Hematopoietic multipotent progenitor cell treated with erythropoietin and hydrocortisone succinate and interleukin-3 and kit ligand, for 8 days (in vitro differentiated cells): ENCODE measurements around the gene HES1.
A peak's percentile ranks its signal among the peaks of the same experiment; 100 is the strongest.
"Not testable (repeated sequence)": the region's sequence is repeated elsewhere in the genome, so short reads cannot be mapped to it uniquely, and the experiment has no call there.

Experiments used
- DNase-seq: peaks from one replicate; pipeline ENCODE4 v3.0.0-alpha.2; 2015

Gene HES1, protein sequence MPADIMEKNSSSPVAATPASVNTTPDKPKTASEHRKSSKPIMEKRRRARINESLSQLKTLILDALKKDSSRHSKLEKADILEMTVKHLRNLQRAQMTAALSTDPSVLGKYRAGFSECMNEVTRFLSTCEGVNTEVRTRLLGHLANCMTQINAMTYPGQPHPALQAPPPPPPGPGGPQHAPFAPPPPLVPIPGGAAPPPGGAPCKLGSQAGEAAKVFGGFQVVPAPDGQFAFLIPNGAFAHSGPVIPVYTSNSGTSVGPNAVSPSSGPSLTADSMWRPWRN

DNA sequence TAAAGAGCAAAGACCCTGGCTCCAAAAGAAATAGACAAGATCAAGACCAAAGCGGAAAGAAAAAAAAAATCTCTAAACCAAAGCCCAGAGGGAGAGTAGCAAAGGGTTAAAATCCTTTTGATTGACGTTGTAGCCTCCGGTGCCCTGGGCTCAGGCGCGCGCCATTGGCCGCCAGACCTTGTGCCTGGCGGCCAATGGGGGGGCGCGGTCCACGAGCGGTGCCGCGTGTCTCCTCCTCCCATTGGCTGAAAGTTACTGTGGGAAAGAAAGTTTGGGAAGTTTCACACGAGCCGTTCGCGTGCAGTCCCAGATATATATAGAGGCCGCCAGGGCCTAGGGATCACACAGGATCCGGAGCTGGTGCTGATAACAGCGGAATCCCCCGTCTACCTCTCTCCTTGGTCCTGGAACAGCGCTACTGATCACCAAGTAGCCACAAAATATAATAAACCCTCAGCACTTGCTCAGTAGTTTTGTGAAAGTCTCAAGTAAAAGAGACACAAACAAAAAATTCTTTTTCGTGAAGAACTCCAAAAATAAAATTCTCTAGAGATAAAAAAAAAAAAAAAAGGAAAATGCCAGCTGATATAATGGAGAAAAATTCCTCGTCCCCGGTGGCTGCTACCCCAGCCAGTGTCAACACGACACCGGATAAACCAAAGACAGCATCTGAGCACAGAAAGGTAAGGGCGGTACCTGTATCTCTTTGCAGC lies at the start of gene HES1:
TSS of gene HES1 (plus strand) at position 343 of the 713 bp plus-strand sequence. CDS start at position 576, 233 bp downstream.
- DNase-seq = peak; percentile 91

DNA sequence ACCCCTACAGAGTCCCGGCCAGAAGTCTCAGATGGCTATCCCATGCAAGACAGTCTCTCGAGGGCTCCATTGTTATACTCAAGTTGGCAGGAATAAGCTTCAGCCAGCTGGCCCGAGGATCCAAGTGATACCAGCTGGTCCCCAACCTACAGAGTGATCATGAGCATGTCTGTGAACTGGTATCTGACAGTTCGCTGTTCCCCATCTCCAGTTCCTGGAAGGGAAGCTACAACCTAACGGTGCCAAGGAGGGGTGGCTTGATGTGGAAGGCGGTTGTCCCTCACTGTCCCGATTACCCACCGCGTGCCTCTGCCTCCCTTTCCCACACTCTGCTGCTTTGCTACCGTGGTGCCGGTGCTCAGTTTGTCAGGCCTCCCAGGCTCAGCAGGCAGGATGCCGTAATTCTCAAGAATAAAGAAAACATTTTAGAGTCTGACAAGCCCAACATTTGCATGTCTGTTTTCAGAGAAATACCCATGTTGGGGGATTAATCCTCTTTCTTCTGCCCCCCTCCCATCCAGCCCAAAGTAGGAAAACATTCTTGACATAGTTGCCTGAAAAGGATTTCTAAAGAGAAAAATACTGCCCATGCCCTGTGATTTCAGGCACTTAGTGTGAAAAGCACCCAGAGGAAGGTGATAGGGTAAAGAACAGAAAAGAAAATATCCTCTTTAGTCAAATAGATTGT lies 49.4 kb upstream of the HES1 start:
- no peak for DNase-seq

DNA sequence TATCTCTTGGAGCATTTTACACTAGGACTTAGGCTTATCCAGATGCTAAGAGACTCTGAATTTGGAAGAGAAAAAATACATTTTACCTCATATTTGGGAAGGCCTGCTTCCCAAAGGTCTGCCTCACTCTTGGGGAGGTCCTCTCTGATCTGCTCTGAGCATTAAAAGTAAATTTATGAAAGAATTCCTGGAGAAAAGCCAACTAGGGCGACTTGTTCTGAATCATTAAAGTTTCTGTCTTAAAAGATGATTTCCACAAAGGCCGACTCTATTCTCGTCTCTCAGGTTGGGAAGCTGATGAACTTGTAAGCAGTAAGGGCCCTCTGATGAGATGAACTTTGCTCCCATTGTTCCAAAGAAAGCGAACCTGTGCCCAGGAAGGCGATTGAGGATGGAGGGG lies 48.7 kb upstream of the HES1 start:
- no peak for DNase-seq

DNA sequence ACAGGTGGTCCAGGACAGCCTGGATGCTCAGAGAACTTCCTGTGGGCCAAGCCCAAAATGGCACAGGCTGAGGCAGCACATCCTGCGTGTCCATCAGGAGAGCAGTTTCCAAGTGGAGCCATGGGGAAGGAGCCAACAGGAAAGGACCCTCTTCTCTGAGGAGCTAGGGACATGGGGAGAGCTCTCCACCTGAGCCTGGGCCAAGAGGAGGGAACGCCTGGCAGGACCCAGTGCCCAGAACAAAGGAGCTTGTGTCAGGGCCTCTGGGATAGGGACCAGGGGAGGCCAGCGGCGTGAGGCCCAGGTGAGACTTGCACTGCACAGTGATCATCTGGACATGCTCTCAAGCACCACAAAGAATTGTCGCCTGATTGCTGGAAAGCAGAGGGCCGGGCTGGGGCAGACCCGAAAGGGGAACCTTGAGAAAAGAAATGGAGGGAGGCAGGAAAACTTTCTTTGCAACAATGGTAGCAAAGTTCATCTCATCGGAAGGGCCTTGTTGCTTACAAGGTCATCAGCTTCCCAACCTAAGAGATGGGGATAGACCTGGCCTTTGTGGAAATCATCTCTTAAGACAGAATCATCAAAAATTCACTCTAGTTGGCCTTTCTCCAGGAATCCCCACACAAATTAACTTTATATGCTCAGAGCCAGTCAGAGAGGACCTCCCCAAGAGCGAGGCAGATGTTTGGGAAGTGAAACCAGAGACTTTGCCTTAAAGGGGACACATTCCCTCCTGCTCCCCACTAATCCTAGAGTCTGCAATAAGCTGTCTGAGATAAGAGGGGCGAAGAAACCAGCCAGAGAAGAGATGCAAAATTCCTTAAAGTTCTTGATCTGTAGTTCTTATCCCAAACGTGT lies 47.7 kb upstream of the HES1 start:
- DNase-seq = no peak

DNA sequence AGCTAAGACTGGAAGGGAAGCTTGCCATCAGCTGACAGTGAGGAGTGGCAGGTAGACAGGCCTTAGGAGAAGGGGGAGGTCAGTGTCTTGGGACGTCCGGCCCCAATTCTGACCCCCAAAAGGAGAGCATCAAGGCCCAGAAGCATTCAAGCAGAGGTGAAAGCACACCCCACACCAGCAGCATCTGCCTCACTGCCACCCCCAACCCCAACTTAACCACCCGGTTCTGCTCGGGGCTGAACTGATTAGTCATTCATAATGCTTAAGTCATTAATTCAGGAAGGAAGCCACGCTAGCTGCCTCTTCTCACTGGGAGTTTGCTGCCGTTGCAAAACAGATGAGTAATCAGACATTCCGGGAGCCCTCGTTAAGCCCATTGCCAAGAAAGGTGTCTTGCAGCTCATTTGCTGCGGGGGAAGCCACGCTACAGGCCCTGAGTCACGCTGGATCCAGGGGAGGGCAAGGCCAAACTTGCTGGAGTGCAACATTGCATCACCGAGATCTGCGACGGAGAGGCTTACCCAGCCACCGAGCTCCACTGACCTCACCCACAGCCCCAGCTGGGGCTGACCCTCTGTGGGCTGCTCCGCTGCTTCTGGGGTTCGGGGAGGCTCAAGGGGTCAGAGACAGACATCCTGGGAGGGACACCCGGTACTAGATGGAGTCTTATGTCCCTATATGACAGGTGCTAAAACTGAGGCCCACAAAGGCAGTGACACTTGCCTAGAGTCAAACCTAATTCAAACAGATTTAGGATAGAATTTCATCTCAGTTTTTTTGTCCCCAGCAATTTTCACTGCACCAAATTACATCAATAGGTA lies 46.4 kb upstream of the HES1 start:
- peak; percentile 61 for DNase-seq

DNA sequence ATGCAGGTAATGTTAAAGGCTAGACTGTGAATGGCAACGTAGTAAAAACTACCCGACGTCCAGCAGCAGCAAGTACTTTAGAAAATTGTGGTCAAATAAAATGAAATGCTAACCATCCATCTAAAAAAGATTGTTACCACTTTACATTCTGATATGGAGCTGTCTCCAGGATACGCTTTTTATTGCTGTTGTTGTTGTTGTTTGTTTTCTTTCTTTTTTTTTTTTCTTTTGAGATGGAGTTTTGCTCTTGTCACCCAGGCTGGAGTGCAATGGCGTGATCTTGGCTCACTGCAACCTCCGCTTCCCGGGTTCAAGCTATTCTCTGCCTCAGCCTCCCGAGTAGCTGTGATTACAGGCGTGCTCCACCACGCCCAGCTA lies 45.8 kb upstream of the HES1 start:
- DNase-seq = not testable (repeated sequence)

DNA sequence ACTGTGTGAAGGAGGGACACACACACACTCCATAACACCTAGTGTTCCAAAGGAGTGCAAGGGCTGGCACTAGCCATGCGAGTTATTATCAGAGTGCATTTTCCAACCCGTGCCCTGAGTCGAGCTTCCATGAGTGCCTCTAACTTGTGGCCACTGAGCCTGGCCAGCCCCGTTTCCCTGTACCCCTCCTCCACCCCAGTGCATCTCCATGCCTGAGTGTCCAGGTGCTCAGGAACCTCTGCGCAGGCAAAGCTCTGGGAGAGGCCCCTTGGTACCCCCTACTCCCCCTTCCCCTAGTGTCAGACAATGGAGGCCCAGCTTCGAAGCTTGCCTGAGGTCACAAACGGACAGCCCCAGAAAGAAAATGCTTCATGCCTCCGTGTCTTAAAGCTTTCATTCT lies 45.2 kb upstream of the HES1 start:
- no peak for DNase-seq

DNA sequence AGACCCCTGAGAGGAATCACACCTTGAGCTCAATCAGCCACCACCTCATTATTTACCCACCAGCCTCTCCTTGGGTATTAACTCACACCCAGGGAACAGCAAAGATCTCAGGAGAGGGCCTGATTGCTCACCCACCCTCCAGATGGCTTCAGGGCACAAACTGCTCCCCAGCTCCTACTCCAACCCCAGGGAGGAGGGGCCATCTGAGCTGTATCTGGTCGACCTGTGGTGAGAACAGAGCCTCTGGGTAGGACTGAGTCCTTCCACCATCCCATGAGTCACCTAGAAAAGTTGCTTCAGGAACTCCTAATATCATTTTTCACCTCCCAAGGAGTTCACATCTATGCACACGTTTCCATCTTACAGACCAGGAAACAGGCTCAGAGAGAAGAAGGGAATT lies 44.8 kb upstream of the HES1 start:
- no peak for DNase-seq

DNA sequence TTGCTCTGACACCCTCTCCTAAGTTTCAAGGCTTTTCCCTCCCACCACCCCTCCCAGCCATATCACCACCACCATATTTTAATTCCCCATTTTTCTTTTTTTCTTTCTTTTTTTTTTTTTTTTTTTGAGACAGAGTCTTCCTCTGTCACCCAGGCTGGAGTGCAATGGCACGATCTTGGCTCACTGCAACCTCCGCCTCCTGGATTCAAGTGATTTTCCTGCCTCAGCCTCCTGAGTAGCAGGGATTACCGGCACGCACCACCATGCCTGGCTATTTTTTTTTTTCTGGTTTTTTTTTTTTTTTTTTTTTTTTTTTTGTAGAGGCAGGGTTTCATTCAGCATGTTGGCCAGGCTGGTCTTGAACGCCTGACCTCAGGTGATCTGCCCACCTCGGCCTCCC lies 44.1 kb upstream of the HES1 start:
- not testable (repeated sequence) for DNase-seq

DNA sequence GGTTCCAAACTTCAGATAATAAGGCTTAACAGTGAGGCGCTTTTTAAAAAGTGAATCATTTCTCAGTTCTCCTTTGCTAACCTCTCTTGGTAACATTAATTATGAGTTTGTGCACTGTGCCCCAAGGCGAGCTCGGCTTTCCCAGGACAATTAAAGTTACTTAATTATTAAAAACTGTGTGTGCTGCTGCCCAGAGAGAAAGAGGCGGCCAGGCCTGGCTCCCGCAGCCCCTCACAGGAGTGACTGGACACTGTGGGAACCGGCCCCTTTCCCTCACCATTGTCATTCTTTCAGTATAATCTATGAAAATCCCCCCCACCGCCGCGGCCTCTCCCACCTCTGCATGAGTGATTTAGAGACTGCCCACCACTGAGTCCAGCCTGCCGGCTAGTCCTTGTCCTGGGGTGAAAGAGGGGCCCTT lies 43.1 kb upstream of the HES1 start:
- no peak for DNase-seq

DNA sequence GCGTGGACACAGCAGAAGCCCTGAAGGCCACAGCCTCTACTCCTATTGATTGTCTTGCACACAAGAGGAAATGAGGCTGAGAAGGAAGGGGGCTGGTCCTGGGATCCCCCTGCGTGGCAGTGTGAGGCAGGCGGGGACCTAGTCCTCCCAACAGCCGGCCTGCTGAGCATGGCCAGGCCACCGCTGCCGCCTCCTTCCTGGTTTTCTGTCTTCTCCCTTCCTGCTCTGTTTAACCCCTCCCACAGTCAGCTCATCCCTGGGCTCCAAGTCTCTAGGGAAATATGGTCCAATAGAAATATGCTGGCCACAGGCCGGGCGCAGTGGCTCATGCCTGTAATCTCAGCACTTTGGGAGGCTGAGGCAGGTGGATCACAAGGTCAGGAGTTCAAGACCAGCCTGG lies 42.1 kb upstream of the HES1 start:
- no peak for DNase-seq

DNA sequence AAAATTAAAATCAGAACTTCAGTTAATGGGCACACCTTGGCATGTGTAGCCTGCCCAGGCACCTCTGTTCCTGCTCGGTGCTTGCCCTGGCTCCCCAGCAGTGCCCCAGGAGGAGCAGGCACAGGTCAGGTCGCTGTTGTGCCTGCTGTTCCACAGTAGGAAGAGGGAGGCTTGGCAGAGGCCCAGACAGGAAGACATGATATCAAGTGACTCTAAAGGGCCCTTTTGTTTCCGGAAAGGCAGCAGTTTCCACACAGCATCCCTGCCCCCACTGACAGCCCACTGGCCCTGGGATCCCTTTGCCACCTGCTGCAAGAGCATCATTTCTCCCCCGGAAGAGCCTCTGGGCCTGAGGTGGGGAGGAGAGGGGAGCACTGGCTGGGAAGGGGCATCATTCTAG lies 40.5 kb upstream of the HES1 start:
- DNase-seq = peak; percentile 14

DNA sequence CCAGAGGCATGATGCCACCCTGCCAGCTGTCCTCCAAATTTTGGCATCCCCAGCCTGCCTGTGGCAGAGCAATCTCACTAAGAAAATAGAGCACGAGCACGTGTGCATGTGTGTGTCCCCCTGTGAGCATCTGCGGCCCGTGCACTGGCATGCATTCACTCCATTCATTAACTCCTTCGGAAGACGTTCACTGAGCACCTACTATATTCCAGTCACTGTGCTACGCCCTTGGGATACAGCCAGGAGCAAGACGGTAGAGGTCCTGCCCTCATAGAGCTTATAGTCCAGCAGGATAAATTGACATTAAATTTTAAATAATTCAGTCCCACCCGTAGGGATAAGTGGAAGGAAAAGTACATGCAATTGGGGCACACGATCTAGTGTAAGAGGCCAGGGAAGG lies 40.0 kb upstream of the HES1 start:
- DNase-seq = no peak

DNA sequence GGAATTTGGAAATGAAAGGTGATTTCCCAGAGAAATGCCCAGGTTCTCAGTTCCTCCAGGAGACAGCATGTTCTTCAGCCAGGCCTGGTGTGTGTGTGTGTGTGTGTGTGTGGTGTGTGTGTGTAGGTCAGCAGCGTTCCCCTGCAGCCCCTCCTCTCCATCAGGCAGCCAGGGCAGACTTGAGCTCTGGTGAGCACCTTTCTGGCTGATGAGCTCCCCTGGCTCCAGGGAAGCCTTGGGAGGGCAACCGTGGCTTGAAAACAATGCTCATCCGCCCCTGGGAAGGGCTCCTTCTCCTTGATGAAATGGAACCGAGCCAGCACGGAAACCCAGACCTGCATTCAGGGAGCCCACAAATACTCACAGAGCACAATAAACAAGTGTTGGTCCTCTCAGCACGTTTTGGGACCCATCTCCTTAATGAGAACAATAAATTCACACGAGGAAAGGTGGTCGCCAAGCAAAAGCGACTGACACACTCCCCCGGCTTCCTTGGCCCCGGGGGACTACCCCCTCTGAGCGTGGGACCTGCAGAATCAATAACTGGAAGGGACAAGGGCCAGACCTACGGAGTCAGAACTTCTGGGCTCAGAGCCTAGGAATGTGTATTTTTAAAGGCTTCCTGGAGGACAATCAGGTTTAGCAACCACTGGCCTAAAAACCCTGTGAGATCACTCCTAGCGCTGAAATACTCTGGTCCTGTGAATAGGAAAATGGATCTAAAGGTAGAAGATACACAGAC lies 38.6 kb upstream of the HES1 start:
- no peak for DNase-seq

DNA sequence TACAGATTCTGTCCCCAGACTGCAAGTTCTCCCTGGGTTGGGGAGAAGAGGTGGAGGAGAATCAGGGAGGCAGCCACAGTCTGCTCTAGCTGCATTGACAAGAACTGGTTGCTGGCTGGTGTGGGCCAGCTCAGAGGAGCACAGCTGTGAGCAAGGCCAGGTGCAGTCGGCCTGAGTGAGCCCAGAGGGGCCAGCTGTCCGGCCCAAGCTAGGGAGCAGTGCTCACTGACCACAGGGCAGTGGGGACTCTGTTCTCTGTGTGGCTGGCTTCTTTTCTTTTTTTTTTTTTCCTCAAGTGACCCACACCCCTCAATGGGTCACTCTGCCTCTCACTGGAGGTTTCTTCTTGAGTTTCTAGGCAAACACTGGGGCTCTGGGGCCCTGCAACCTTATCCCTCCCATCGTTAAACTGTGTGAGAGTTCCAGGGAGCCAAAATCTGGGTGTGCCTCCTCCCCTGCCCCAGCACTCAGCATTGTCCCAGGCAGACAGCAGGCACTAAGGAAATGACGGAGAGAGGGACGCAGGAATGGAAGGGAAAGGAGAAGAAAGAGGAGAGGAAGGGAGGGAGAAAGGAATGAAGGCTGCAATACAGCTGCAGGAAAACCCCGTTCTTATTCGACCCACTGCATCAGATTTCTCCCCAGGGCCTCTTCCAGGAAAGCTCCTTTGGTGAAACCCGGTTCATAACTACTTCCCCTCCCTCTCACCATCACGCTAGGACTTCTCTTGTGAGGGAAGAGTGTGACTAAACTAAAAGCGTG lies 37.7 kb upstream of the HES1 start:
- DNase-seq = no peak

DNA sequence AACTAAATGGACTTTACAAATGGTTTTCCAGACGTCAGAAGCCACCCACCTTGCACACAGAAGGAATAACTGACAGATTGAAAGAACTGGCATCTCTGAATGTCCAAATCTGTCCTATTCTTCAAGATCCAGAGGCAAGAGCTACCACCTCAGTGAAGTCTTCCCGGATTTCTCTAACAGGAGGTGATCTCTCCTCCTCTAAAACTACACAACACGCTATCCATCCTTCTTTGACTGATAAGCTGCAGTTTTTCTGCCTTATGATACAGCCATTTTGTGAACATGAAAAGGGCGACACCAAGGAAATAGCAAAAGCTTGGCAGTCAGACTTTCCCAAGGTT lies 37.1 kb upstream of the HES1 start:
- DNase-seq = no peak

DNA sequence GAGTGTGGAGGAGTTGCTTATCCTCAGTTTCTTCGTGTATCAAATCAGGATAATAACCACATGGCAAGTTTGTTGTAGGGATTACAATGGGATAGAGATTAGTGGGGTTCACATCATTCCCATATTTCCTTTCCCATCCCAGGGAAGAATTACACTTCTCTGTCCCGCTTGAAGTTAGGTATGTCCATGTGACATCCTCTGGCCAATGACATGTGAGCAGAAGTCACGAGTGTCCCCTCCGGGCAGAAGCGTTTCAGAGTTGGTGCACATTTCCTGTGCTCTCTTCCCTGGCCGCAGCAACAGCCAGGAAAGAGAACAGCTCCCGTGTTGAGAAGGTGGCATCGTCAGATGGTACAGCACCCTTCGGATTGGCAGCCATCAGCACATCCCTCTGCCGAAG lies 36.7 kb upstream of the HES1 start:
- no peak for DNase-seq

DNA sequence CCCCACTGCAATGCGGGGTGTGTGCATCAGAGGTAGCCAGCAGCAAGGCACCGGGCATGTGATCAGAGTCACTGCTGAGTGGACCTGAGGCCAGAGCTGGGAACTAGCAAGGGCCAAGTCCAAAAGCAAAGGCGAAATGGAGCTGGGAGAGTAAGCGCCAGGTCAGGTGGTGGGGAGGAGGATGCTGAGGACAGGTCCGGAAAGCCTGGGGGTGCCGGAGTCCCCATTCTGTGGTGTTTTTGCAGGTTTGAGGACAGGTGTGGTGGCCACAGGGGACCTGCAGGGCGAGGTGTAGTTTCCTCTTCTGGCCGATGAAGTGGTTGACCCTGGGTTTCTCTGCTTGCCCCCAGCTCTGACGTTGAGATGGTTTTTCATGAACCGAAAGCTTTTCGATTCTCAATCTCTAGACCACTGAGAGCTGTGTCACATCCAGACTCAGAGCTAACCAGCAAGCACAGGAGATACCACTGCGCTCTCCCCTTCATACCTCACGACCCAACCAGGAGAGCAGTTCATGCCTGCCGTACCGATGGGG lies 35.0 kb upstream of the HES1 start:
- DNase-seq = no peak

DNA sequence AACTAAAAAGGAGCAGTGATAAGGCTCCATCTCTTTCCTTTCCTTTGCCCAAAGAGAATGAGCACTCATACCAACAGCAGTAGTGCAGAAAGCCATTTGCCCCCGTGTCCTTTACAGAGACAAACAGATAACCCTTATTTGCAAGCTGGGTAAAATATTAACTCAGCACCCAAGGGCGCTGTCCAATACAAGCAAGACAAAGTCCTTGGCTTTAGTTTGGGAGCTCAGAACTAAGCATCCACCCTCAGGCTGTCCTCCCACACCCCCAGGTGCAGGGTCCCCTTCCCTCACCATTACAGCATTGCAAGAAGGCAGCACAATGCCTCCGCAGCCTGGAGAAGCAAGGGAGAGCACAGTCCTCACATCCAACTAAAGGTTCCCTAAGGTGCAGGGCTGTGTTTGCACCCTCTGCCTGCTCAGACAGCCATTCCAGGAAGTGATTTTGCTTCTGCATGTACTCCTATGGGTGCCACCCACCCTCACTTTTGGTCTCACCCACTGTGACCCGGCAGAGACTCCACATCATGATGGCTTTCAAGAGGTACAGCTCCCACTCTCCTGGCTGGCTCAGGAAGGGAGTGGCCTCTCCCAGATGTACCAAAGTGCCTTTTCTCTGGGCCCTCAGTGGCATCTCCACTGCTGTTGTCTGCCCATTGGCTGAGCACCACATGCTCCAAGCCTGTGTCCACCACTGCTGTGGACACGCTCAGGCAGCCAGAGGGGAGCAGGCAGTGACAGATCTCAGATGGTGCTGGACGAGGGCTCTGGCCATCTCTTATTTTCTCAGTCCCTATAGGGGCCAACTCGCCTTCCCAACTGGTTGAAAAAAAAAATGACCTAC lies 34.1 kb upstream of the HES1 start:
- DNase-seq = no peak

DNA sequence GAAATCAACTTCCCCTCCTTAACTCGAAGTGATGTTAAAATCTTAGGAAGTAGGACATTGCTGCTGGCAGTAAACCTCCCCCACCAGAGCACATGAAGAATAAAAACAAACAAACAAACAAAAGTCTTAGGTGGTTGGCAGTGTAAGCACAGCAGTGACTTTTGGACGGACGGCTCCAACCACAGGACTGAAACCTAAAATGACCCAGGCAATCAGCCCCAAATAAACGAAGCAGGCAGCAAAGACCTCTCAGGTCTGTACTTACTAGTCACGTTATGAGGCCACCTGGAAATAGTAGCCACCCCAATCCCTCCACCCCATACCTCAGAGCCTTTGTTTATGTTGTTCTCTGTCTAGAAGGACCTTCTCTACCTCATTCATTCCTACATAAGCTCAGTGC lies 33.5 kb upstream of the HES1 start:
- DNase-seq = no peak
